Ishikawa (cell line): Measurements from ENCODE around the gene CTDP1.

Experiments
- CEBPB ChIP-seq: IDR thresholded peaks from 2 replicates; pipeline ENCODE4 v1.6.1; 2012
- CREB1 ChIP-seq: IDR thresholded peaks from 2 replicates; pipeline ENCODE4 v1.6.1; 2012; ENCODE audit warnings: low read depth
- EGR1 ChIP-seq: IDR thresholded peaks from 2 replicates; pipeline ENCODE4 v1.6.1; 2012
- EP300 ChIP-seq: IDR thresholded peaks from 2 replicates; pipeline ENCODE4 v1.6.1; 2012; ENCODE audit warnings: borderline replicate concordance
- FOXM1 ChIP-seq: IDR thresholded peaks from 2 replicates; pipeline ENCODE4 v1.6.1; 2012; ENCODE audit warnings: low read depth, borderline replicate concordance
- TAF1 ChIP-seq: IDR thresholded peaks from 2 replicates; pipeline ENCODE4 v1.6.1; 2012; ENCODE audit warnings: low read depth, mild to moderate bottlenecking
- TEAD4 ChIP-seq: IDR thresholded peaks from 2 replicates; pipeline ENCODE4 v1.6.1; 2012
- YY1 ChIP-seq: IDR thresholded peaks from 2 replicates; pipeline ENCODE4 v1.6.1; 2012; ENCODE audit warnings: low read depth
- ZBTB7A ChIP-seq: IDR thresholded peaks from 2 replicates; pipeline ENCODE4 v1.6.1; 2012; ENCODE audit warnings: low read depth
- TF ChIP-seq, protein P1 (sequence below): IDR thresholded peaks from 2 replicates; pipeline ENCODE4 v1.6.1; 2012
- TF ChIP-seq, protein P2 (sequence below): IDR thresholded peaks from 2 replicates; pipeline ENCODE4 v1.6.1; 2012
- TF ChIP-seq, protein P3 (sequence below): IDR thresholded peaks from 2 replicates; pipeline ENCODE4 v1.6.1; 2012; ENCODE audit warnings: low read depth, mild to moderate bottlenecking

DNA sequence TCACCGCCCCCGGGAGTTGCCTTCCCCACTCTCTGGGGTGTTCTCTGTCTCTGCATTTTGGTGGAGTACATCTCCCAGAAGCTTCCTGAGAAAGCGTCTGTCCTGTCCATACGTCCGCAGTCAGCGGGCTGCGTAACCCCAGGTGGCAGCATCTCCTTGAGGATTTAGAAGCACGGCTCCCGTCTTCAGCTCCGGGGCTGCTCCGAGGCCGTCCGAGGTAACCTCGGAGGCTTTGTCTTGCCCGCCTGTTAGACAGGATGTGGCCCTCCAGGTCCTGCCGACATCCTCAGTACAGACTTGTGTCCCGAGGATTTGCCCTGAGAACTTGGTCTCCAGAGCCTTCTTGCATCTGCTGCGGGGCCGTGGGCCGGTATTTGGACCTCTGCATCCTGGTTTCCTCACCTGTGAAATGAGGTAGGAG lies 58.4 kb downstream of the CTDP1 start:
- TF ChIP-seq EP300 (no peak), FOXM1 (no peak), CEBPB (no peak), TEAD4 (no peak), EGR1 (no peak), CREB1 (no peak), TAF1 (no peak), ZBTB7A (no peak), YY1 (no peak)
- TF ChIP-seq, protein P1, sequence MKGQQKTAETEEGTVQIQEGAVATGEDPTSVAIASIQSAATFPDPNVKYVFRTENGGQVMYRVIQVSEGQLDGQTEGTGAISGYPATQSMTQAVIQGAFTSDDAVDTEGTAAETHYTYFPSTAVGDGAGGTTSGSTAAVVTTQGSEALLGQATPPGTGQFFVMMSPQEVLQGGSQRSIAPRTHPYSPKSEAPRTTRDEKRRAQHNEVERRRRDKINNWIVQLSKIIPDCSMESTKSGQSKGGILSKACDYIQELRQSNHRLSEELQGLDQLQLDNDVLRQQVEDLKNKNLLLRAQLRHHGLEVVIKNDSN: no peak
- TF ChIP-seq, protein P2, sequence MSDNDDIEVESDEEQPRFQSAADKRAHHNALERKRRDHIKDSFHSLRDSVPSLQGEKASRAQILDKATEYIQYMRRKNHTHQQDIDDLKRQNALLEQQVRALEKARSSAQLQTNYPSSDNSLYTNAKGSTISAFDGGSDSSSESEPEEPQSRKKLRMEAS: no peak
- TF ChIP-seq, protein P3, sequence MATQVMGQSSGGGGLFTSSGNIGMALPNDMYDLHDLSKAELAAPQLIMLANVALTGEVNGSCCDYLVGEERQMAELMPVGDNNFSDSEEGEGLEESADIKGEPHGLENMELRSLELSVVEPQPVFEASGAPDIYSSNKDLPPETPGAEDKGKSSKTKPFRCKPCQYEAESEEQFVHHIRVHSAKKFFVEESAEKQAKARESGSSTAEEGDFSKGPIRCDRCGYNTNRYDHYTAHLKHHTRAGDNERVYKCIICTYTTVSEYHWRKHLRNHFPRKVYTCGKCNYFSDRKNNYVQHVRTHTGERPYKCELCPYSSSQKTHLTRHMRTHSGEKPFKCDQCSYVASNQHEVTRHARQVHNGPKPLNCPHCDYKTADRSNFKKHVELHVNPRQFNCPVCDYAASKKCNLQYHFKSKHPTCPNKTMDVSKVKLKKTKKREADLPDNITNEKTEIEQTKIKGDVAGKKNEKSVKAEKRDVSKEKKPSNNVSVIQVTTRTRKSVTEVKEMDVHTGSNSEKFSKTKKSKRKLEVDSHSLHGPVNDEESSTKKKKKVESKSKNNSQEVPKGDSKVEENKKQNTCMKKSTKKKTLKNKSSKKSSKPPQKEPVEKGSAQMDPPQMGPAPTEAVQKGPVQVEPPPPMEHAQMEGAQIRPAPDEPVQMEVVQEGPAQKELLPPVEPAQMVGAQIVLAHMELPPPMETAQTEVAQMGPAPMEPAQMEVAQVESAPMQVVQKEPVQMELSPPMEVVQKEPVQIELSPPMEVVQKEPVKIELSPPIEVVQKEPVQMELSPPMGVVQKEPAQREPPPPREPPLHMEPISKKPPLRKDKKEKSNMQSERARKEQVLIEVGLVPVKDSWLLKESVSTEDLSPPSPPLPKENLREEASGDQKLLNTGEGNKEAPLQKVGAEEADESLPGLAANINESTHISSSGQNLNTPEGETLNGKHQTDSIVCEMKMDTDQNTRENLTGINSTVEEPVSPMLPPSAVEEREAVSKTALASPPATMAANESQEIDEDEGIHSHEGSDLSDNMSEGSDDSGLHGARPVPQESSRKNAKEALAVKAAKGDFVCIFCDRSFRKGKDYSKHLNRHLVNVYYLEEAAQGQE: no peak
